Stimulated activated CD8-positive, alpha-beta memory T cell treated with anti-CD3 and anti-CD28 coated beads, Interleukin-12 subunit alpha, Interleukin-12 subunit beta, amount 100 ng/mL, for 24 hours (primary cell): ENCODE results near the gene GAREM1.
"Not testable (repeated sequence)": the region's sequence is repeated elsewhere in the genome, so short reads cannot be mapped to it uniquely, and the experiment has no call there.

Experiments
- DNase-seq: peaks from one replicate; pipeline ENCODE4 v3.0.0-alpha.2; 2020; ENCODE audit errors: extremely low read depth

GAREM1 gene

DNA sequence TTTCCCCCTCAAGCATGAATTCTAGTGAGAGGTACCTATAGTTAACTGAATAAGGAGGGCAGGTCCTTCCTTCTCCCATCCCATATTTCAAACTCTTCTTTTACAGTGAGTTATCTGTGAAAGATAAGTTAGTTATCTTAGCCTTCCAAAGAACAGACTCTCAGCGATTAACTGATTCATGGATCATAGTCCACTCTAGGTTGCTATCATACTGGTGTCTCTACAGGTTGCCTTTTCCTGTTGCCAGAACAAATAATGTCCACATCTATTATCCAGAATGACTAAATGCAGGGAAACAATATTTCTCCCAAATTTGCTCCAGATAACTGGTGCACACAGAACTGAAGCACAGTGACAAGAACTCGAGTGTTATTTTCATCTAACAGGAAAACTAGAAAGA is 212.5 kb downstream of the GAREM1 start:
- DNase-seq: no peak

DNA sequence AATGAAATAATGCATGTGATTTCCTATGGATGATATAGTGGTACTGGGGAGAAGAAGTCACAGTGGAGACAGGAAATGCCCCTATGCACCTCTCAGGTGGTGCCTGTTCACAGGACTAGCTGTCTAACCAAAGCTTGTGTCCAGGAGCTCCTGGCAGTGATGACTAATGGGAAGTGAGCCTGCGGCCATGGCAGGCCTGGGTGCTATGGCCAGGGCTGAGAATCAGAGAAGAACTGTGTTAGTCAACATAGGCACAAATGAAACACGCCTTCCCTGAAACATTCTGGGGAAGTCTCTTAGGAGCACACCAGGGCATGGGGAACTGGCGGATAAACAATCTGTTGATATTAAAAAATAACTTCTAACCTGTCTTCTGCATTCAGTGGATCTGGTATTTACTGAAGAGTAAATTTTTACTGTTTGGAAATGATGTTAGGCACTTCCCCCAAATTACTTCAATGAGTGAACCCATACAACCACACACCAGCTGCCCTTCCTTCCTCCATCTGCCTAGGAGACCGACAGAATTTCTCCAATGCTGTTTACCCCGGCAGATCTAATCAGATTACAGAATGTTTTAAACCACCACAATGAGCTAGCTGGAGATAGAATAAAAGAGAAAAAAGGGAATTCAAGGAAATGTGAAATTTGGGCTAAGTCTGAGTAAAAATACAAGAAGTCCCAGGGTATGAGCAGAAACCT is 213.4 kb downstream of the GAREM1 start:
- no peak for DNase-seq

DNA sequence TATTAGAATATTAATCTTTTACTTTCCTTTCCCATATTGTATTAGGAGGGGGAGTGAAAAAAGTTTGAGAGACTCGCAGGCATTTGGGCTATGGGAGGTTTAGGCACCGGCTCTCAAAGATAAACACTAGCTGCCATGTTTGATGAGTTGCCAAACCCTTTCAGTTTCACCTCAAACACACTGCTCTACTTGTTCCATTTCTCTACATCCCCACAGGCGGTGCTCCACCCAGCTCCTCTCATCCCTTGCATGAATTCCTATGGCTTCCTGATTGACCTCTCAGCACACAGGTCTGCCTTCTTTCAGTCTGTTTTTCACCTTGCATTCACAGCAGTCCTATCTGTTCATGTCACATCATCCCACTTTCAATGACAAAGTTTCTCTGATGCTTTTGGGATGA is 215.1 kb downstream of the GAREM1 start:
- DNase-seq: no peak

DNA sequence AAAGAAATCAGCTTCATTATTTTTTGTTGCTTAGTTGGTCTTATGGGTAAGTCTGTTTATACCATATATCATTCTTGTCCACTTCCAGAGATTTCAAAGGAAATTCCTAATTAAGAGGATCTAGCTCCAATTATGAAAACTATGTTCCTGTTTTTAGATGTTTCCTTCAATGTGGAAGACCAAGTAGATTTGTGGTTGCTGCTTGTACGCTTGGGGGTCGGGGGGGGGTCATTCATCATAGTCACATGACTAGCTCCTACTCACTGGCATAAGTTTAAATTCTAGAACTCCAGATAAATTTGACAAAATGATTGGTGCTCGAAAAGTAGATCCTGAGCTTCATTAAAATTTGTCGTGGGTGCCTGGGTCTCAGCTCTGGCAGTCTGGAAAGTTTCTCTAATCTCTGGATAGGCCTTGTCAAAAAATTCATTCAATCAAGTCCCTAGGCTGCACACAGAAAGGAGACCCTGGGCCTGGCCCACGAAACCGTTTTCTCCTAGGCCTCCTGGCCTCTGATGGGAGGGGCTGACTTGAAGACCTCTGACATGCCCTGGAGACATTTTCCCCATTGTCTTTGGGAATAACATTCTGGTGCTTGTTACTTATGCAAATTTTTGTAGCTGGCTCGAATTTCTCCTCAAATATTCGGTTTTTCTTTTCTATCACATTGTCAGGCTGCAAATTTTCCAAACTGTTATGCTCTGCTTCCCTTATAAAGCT is 218.4 kb downstream of the GAREM1 start:
- no peak for DNase-seq

DNA sequence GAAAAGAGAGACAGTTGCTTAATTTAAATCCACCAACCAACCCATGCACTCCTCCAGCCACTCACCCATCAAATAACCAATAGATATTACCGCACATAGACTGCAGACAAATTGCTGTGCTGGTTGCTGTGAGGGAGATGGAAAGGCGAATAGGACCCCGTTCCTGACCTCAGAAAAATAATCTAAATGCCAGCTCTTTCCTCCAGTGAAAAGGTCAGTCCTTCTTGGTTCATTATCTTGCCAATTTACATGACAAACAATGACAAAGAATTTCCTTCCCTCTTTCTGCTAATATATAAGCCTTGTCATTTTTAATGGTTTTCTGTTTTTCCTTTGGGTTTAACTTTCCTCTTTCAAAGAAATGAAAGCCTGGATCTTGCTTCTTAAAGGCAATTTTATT is 219.2 kb downstream of the GAREM1 start:
- DNase-seq: no peak

DNA sequence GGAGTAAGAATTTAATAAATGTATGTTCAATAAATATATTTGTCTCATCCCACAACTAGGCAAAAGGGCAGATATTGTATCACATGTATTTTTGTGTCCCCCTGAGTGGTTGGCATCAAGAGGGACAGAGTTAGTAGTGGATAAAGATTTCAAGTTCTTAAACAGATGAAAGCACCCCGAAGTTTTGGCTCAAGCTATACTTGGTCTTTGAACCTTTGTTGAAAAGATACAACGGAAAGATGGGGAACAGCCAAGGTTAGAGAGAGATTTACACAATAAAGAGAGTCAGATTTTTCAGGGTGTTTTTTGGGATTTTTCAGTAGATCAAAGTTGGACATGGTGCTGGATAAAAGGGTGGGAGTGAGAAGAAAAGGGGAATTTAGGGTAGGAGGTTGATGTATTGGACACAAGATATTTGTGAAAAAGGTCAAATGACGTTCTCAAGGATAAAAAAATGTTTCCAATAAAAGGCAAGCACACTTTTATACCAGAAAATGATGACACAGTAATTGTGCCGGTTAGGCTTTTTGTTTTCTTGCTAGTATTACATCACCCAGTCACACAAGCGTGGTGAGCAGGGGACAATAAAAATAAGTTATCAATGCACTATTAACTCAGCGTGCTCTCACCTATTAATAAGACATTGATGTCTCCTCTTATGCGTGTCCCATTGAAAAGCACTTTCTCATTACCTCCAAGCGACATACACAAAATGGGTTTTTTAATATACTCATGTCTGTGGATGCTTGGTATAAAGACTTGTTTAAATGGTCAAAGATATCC is 221.3 kb downstream of the GAREM1 start:
- no peak for DNase-seq

DNA sequence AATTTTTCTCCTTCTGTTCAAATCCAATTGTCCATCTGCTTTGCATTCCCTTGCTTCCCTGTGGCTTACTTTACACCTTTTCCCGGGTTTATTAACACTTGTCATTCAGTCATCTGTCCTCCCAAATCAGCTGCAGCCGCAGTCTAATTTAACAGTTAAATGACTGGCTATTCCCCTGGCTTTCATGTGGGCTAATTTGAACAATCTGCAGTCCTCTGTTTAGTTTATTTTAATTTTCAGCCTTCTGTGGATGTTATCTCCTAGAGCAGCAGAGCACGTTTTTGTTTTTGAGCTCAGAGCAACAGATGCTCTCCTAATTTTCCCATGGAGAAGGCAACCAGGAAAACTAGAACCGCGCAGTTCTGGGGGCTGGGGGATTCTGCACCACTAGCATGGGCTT is 225.8 kb downstream of the GAREM1 start:
- no peak for DNase-seq

DNA sequence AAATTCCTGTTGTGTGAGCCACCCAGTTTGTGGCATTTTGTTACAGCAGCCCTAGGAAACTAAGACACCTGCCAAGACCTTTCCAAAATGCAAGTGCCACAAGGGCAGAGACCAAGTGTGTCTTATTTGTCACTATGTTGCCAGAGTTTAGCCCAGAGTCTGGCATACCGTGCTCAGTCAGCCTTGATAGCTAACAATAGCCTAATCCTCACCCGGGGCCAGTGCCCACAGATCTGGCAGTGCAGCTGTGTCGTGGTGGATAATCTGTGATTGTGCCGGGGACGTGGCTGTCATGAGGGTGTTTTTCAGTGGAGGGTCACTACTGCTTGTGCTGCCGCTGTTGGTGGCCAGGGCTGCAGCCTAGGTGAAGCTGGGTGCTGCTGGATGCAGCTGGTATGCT is 227.3 kb downstream of the GAREM1 start:
- DNase-seq: no peak

DNA sequence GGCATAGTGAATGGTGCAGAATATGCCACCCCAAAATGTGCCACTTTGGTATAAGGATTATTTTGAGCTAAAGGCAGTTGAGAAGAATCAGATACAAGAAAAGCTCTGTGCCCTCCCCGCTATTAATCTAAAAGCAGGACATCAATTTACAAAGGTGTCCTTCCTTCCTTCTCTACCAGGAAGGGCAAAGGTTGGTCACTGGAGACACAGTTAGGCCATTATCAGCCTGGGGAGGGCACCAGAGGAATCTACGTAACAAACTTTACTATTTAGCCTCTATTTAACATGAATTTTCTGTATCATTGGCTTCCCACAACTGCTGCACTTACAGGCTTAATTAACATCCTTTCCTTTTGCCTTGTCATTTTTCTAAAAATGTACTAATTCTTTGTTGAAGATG is 228.3 kb downstream of the GAREM1 start:
- no peak for DNase-seq

DNA sequence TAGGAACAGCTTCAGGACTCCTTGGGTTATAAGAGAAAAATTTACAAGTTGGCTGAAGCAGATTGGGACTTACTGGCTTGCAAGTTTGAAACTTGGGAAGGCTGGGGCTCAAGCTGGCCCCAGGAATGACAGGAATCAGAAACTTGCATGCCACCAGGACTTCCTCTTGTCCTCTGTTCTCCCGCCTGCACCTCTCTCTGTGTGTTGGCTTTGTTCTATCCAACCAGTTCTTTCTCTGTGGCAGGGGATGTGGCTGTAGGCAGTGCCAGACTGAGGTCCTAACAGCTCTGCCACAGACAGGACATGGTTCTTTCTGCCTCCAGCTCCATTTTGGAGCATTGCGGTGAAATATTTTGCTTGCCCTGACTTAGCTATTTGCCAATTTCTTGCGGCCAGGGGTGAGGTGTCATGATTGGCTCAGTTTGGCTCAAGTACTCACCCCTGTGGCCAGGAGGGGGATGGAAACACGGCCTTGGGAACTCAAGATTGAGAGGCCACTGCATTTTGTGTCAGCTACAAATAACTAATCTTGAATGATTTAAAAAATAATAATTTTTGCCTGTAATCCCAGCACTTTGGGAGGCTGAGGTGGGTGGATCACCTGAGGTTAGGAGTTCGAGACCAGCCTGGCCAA is 231.9 kb downstream of the GAREM1 start:
- DNase-seq: no peak

DNA sequence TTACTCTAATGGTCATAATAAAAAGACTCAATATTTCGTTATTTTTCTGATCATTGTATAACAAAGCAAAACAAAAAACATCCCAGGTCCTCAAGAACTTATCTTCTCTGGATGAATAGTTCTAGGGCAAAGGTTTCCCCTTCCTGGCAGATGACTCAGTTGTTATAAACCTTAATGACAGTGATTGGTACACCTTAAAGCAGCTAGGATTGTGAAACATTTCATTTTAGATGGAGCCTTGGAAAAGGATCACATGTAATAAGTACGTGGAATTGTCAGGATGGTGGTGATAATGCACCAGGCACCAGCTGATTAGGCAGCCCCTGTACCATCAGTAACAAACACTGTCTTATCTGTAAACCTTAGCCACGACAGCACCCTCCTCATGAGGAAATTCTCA is 233.6 kb downstream of the GAREM1 start:
- no peak for DNase-seq

DNA sequence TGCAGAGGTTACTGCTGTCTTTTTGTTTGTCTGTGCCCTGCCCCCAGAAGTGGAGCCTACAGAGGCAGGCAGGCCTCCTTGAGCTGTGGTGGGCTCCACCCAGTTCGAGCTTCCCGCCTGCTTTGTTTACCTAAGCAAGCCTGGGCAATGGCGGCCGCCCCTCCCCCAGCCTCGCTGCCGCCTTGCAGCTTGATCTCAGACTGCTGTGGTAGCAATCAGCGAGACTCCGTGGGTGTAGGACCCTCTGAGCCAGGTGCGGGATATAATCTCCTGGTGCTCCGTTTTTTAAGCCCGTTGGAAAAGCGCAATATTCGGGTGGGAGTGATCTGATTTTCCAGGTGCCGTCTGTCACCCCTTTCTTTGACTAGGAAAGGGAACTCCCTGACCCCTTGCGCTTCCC is 237.3 kb downstream of the GAREM1 start:
- not testable (repeated sequence) for DNase-seq

DNA sequence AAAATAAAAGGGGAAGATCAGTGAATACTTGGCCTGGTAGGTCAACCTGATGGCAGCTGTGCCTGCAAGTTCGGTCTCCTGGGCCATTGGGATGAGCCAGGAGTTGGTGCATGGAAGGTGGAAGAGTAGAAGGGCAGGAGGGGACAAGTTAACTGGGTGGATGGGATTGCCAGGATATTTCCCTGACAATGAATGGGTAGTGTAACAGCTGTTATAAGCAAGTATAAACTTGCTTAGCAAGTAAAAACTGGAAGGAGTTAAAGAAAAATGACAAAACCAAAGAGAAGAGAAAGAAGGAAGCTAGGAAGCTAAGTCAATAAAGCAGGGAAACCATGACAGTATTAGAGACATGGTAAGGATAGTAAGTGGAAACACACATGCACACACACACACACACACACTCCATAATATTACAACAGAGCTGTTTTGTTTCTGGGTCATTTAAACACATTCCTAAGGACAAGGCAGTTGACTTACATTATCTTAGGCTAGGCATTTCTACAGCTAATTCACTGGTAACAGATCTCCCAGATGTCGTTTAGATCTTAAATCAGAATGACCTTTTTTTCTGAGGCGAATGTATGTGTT is 251.2 kb downstream of the GAREM1 start:
- no peak for DNase-seq

DNA sequence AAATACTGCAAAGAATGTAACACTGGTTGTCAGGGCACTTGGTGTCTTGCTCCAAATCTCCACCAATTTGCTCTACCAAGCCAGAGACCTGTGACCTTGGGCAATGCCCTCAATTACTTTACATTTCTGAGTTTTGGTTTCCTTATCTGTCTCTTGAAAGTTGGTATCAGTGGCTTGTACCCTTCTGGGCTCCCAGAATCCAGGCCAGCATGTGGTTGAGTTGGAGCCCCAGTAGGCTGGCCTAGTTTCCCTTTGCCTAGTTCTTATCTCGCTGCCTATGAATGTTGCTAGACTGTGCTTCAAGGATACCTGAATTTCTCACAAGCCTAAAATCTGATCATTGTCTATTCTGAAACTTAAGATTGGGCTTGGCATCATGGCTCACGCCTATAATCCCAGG is 254.3 kb downstream of the GAREM1 start:
- DNase-seq: no peak

DNA sequence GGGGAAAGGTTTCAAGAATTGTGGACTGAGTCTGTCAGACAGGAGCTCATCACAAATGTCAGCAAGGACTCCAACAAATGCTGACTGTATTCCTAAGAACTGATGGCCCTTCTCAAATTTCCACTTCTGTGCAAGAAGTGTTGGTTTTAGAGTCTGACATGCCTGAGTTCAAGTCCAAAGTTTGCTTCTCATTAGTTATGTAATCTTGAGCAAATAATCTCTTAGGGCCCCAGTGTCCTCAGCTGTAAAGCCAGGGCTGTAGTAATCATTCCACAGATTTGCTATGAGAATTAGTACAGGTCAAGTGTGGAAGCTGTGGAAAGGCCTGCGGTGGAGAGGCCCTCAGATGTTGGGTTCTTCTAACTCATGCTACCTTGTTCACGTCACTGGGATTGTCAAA is 257.0 kb downstream of the GAREM1 start:
- DNase-seq: no peak
